Endothelial cell of umbilical vein (primary cell): Measurements from ENCODE around the gene NANOS3. TPM values are rescaled to one million over a fixed set of nuclear protein-coding genes. Genes with fewer than 3 reads are reported as not detected.

Experiments
- BruUV-seq: library from RNA; stranded (reverse); fragments of 400-500 nt; replicated peaks from 2 replicates; lab custom pipeline; 2021; lab: Mats Ljungman, UMichigan
- CTCF ChIA-PET: fragments of 300-600, 350-600 bp; sonication (Branson Sonifier 250); formaldehyde crosslinking; loops from one replicate; lab custom pipeline; 2021; ENCODE audit warnings: antibody characterized with exemption, inconsistent platforms; lab: Charles Lee
- POLR2A ChIA-PET: fragments of 300-600, 350-600 bp; sonication (Branson Sonifier 250); formaldehyde crosslinking; loops from one replicate; lab custom pipeline; 2021; ENCODE audit warnings: antibody characterized with exemption, inconsistent platforms; lab: Charles Lee
- DNase-seq: peaks from one replicate; pipeline ENCODE4 v3.0.0-alpha.2; 2011; ENCODE audit warnings: low read depth, low spot score
- FAIRE-seq: peaks from 2 replicates; lab custom pipeline; 2011; peaks lifted over from hg19 to GRCh38; lab: Jason Lieb, UNC
- H2AFZ ChIP-seq: 2 replicates; pipeline ENCODE4 v1.6.0; 2012; ENCODE audit warnings: low read depth, low read length, control low read depth, inconsistent platforms
- H3K27ac ChIP-seq: 2 replicates; pipeline ENCODE4 v1.5.1; 2011; ENCODE audit warnings: low read depth, mild to moderate bottlenecking, control low read depth, low read length, moderate library complexity; ENCODE audit not compliant: insufficient read depth
- H3K27me3 ChIP-seq, 2 experiments: 2 replicates each; pipeline versions ENCODE4 v1.6.0 to v1.6.1; 2011; ENCODE audit warnings: low read length in 2 of 2, mixed read lengths in 1 of 2; ENCODE audit not compliant: control insufficient read depth in 2 of 2, insufficient read depth in 2 of 2
- H3K36me3 ChIP-seq, 2 experiments: 2 replicates in 1 of 2; 3 replicates in 1 of 2; pipeline ENCODE4 v1.5.1; 2011; ENCODE audit warnings: low read length in 2 of 2, mild to moderate bottlenecking in 1 of 2, moderate library complexity in 1 of 2; ENCODE audit not compliant: control insufficient read depth in 2 of 2, insufficient read depth in 2 of 2; ENCODE audit errors: extremely low read depth in 1 of 2
- H3K4me1 ChIP-seq: 3 replicates; pipeline ENCODE4 v1.5.1; 2011; ENCODE audit warnings: mild to moderate bottlenecking, low read length; ENCODE audit not compliant: control insufficient read depth, insufficient read depth; ENCODE audit errors: extremely low read depth
- H3K4me2 ChIP-seq: 2 replicates; pipeline ENCODE4 v1.6.1; 2011; ENCODE audit warnings: low read length, control low read depth, mixed read lengths; ENCODE audit not compliant: insufficient read depth
- H3K4me3 ChIP-seq, 3 experiments: fragments of 200-600 bp in 1 of 3; sonication (generic), shearing (Covaris generic) in 1 of 3; replicated peaks in 1 of 3; 2 replicates each; pipeline ENCODE4 v1.5.1; 2011 to 2016; ENCODE audit warnings: control low read depth in 3 of 3, low read length in 3 of 3, mild to moderate bottlenecking in 2 of 3, inconsistent platforms in 1 of 3, low read depth in 1 of 3, moderate library complexity in 1 of 3; ENCODE audit not compliant: insufficient read depth in 1 of 3
- H3K79me2 ChIP-seq: 2 replicates; pipeline ENCODE4 v1.6.0; 2012; ENCODE audit warnings: low read length, inconsistent platforms; ENCODE audit not compliant: control insufficient read depth, insufficient read depth
- H3K9ac ChIP-seq: replicated peaks from 2 replicates; pipeline ENCODE3; 2011; ENCODE audit warnings: low read length, control low read depth; ENCODE audit not compliant: insufficient read depth; ENCODE audit errors: extremely low read depth
- H3K9me1 ChIP-seq: replicated peaks from 3 replicates; pipeline ENCODE4 v1.6.0; 2011; ENCODE audit warnings: mild to moderate bottlenecking, low read length; ENCODE audit not compliant: control insufficient read depth, insufficient read depth; ENCODE audit errors: extremely low read depth
- H3K9me3 ChIP-seq: replicated peaks from 2 replicates; pipeline ENCODE4 v1.5.1; 2012; ENCODE audit warnings: low read length, inconsistent platforms; ENCODE audit not compliant: control insufficient read depth, insufficient read depth
- H4K20me1 ChIP-seq: replicated peaks from 2 replicates; pipeline ENCODE3; 2011; ENCODE audit warnings: mild to moderate bottlenecking, low read length; ENCODE audit not compliant: control insufficient read depth, insufficient read depth; ENCODE audit errors: extremely low read depth
- CTCF ChIP-seq, 2 donors: IDR thresholded peaks; 1 replicate in 1 of 2; 2 replicates in 1 of 2; pipeline ENCODE4 v1.5.1; 2011; ENCODE audit warnings: low read length in 2 of 2, mild to moderate bottlenecking in 2 of 2, moderate library complexity in 2 of 2, control low read depth in 1 of 2, inconsistent platforms in 1 of 2, low read depth in 1 of 2; ENCODE audit not compliant: insufficient read depth in 1 of 2; ENCODE audit errors: extremely low read depth in 1 of 2
- EZH2 ChIP-seq: IDR thresholded peaks from 2 replicates; pipeline ENCODE4 v1.6.1; 2012; ENCODE audit warnings: borderline replicate concordance, low read depth, mild to moderate bottlenecking, moderate library complexity, low read length, inconsistent platforms; ENCODE audit not compliant: severe bottlenecking
- FOS ChIP-seq: IDR thresholded peaks from 2 replicates; pipeline ENCODE4 v1.6.1; 2011; ENCODE audit warnings: mild to moderate bottlenecking, low read length, moderate library complexity, borderline replicate concordance; ENCODE audit not compliant: insufficient read depth
- GATA2 ChIP-seq: IDR thresholded peaks from 2 replicates; pipeline ENCODE4 v1.7.0; 2011; ENCODE audit warnings: low read depth, mild to moderate bottlenecking, moderate library complexity, mixed read lengths, low read length; ENCODE audit not compliant: insufficient read length, insufficient read depth
- JUN ChIP-seq: IDR thresholded peaks from 2 replicates; pipeline ENCODE4 v1.6.1; 2011; ENCODE audit warnings: borderline replicate concordance, low read depth; ENCODE audit not compliant: insufficient read length, insufficient read depth
- POLR2A ChIP-seq: IDR thresholded peaks from 2 replicates; pipeline ENCODE4 v1.6.1; 2012; ENCODE audit warnings: low read depth, mild to moderate bottlenecking, control low read depth, low read length
- POLR2AphosphoS5 ChIP-seq: IDR thresholded peaks from 2 replicates; pipeline ENCODE4 v1.6.1; 2012; ENCODE audit warnings: low read depth, mild to moderate bottlenecking, control low read depth, low read length, moderate library complexity; ENCODE audit not compliant: insufficient read depth
- dilution Hi-C: fragments of 300-500 bp; cut with MboI; formaldehyde crosslinking; loops from one replicate; pipeline ENCODE4 v1.15.0; 2019; ENCODE audit warnings: low sequenced_read_pairs; ENCODE audit not compliant: extremely low pct_ligation_motif_present
- intact Hi-C: fragments of 100-400 bp; cut with micrococcal nuclease; formaldehyde crosslinking; loops from one replicate; pipeline ENCODE4 v1.10.0; 2022
- polyA plus RNA-seq, 4 experiments: library from polyadenylated mRNA; depleted of rRNA in 3 of 4; stranded (reverse) in 3 of 4; unstranded in 1 of 4; fragments of >200 nt; gene quantifications; 2 replicates each; pipeline versions ENCODE4 v1.2.1 to v1.2.3, GENCODE V29; 2011 to 2012; ENCODE audit warnings: missing spikeins in 1 of 4
- total RNA-seq: library from RNA; stranded (reverse); gene quantifications from 2 replicates; pipeline ENCODE4 v1.2.3, GENCODE V29; 2021

NANOS3 gene
- total and polyA plus RNA-seq, 2 donors (not counting 3 experiments of a cell fraction or from before 2014, with no cell fraction given), result 1.0 to 4.4 TPM

- Histone ChIP-seq H3K79me2 (no peaks in the 10 kb centered on the region), H3K4me1 (no peaks in the 10 kb centered on the region), H3K9me3 (no peaks in the 10 kb centered on the region), H3K9me1 (no peaks in the 10 kb centered on the region), H3K4me2 (no peak overlapping the region), H2AFZ (no peak overlapping the region), H3K27ac (no peak overlapping the region), H3K27me3 (no peaks in the 10 kb centered on the region), H3K36me3 (peaks cover 2 to 21% of the 10 kb centered on the region in 2 experiments), H3K4me3 (no peak overlapping the region), H4K20me1 (no peaks in the 10 kb centered on the region), H3K9ac (no peak overlapping the region)
- POLR2A ChIA-PET, result no interaction called here
- dilution Hi-C loops, result no loop called here
- DNase-seq (no peak), FAIRE-seq (no peak)
- BruUV-seq, result no TSS peak
- TF ChIP-seq CTCF (IDR thresholded peaks at IDR 0.05; ENCODE audit: extremely low read depth in 1 of 2, insufficient read depth in 1 of 2, low read depth in 1 of 2, low read length in 2 of 2) (no peak), POLR2A (no peak), GATA2 (no peak), FOS (no peak), EZH2 (no peak), POLR2AphosphoS5 (no peak), JUN (no peak)
- intact Hi-C loops, result no loop called here
- CTCF ChIA-PET, result interaction anchor here (0.8 to 1.9 kb wide), 3 partner anchors 10 to 106 kb away, joined by 3 to 5 read pairs (median 5); partner anchors contain the start of gene IL27RA
Observed at GRCh38 chr19:13926010-13926409, 49.1 kb downstream of the NANOS3 start.
